Upper lobe of right lung (tissue), 1 donor: ENCODE measurements around the gene INMT. TPM values are rescaled to one million over a fixed set of nuclear protein-coding genes. Genes with fewer than 3 reads are reported as not detected.

Experiments used
- ATAC-seq: fragments of 200-7000 bp; cut with Tn5 transposase; one replicate; pipeline ENCODE4 v1.9.1; 2020; ENCODE audit warnings: mild to moderate bottlenecking, moderate library complexity
- DNase-seq: peaks from one replicate; pipeline ENCODE4 v3.0.0-alpha.2; 2020
- H3K27ac ChIP-seq: fragments of 200-600 bp; one replicate; pipeline ENCODE4 v1.8.0; 2022
- H3K27me3 ChIP-seq: fragments of 200-600 bp; one replicate; pipeline ENCODE4 v1.8.0; 2022; ENCODE audit warnings: mild to moderate bottlenecking
- H3K36me3 ChIP-seq: fragments of 200-600 bp; one replicate; pipeline ENCODE4 v1.8.0; 2022
- H3K4me1 ChIP-seq: fragments of 200-600 bp; one replicate; pipeline ENCODE4 v1.8.0; 2022
- H3K4me3 ChIP-seq: fragments of 200-600 bp; one replicate; pipeline ENCODE4 v1.8.0; 2022; ENCODE audit warnings: mild to moderate bottlenecking
- H3K9me3 ChIP-seq: fragments of 200-600 bp; one replicate; pipeline ENCODE4 v1.8.0; 2022
- CTCF ChIP-seq: fragments of 200-600 bp; IDR thresholded peaks from one replicate; pipeline ENCODE4 v1.8.0; 2022; ENCODE audit warnings: antibody characterized with exemption
- intact Hi-C: fragments of 100-400 bp; cut with DNase I; formaldehyde crosslinking; loops from one replicate; pipeline ENCODE4 v1.11.0; 2022
- long read RNA-seq: library from polyadenylated mRNA; unstranded; transcript quantifications from one replicate; pipeline ENCODE4 v2.0.0, GENCODE V29; 2021
- total RNA-seq: library from RNA; stranded (reverse); fragmentation: NEBNext Ultra II Directional; extraction: Animal tissue kit (Norgen Biotek cat#: 25700); gene quantifications from one replicate; pipeline ENCODE4 v1.2.1, GENCODE V29; 2021
- donor health status: DM: no; HTN: yes; CAD: no; lungs with severe emphysema.

INMT gene
- 501 TPM for total RNA-seq
- long read RNA-seq, transcript INMT-201 (3 exons, 2,559 nt): major isoform, 51 of 65 reads
- long read RNA-seq, partial matches to known transcripts: 1 of 65 reads
- long read RNA-seq, other reads (novel, unspliced or antisense): 12 of 65 reads

GRCh38 chr7:30751696-30752273 lies at the start of gene INMT:
Gene INMT, plus strand, starts transcription at chr7:30752135. Its CDS starts 16 bp downstream, at chr7:30752151.
- DNase-seq (no peak), ATAC-seq (peak; percentile 36)
- Histone ChIP-seq H3K4me3 (peak within 1 kb of the TSS; percentile 62), H3K27ac (peak within 1 kb of the TSS; percentile 84), H3K27me3 (no peaks in the 10 kb centered on the region), H3K4me1 (peaks cover 19% of the 10 kb centered on the region), H3K36me3 (peaks cover 14% of the 10 kb centered on the region), H3K9me3 (no peaks in the 10 kb centered on the region)
- TF ChIP-seq CTCF: no peak
- intact Hi-C loops: no loop called here

DNA sequence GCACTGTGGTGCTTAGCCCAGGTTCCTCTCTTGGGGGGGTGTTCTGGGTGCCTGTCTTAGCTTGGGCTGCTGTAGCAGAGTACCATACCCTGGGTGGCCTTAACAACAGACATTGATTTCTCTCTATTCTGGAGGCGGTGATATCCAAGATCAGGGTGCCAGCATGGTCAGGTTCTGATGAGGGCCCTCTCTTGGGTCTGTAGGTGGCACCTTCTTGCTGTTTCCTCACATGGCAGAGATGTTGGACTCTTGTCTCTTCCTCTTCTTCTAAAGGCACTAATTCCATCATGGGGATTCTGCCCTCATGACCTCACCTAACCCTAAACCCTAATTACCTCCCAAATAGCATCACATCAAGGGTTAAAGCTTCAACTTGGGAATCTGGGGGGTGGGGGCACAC lies 49.7 kb upstream of the INMT start:
- Histone ChIP-seq H3K4me1 (peaks cover 3% of the 10 kb centered on the region), H3K9me3 (no peaks in the 10 kb centered on the region), H3K27me3 (no peaks in the 10 kb centered on the region), H3K36me3 (no peaks in the 10 kb centered on the region), H3K27ac (no peak overlapping the region), H3K4me3 (no peak overlapping the region)
- ATAC-seq (no peak), DNase-seq (no peak)
- peak; percentile 18 for TF ChIP-seq CTCF
- intact Hi-C loops: no loop called here

DNA sequence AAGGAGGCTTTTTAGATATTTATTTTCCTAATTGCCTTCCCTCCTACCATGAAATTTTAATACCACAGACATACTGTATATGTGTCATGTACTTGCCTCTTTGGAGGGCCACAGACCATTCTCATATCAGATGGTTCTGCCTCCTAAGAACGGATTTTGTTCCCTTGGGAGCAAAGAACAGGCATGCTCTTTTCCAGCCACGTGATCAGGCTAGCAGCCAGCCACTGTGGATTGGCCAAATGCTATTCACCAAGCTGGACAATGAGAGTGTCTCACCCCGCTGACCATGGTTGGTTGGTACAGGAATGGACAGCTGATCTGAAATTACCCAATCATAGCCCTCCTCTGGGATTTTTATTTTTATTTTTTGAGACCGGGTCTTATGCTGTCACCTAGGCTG lies 48.2 kb upstream of the INMT start:
- no peak for DNase-seq
- no peaks in the 10 kb centered on the region for H3K9me3 ChIP-seq
- no peaks in the 10 kb centered on the region for H3K36me3 ChIP-seq
- no peak for ATAC-seq
- no peak for TF ChIP-seq CTCF
- intact Hi-C loops: no loop called here
- no peaks in the 10 kb centered on the region for H3K4me1 ChIP-seq
- no peak overlapping the region for H3K27ac ChIP-seq
- H3K27me3 ChIP-seq: no peaks in the 10 kb centered on the region
- H3K4me3 ChIP-seq: no peak overlapping the region

DNA sequence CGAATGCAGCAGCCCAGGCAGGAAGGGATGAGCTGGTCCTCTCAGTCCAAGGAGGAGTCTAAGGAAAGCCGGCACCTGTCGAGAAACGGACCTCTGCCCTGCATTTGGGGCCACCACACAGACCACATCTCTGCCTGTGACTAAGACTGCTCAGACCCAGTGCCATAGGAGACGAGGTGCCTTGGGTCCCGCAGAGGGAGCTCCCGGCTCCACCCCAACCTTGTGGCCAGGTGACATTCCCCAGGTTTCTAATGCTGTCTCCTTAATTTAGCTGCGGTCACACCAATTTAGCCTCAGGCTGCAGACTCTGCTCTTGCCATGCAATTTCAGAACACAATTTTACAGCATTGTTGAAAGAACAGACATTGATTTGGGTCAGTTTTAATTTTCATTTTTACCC lies 46.9 kb upstream of the INMT start:
- Histone ChIP-seq H3K36me3 (no peaks in the 10 kb centered on the region), H3K9me3 (no peaks in the 10 kb centered on the region), H3K27ac (no peak overlapping the region), H3K27me3 (no peaks in the 10 kb centered on the region), H3K4me3 (no peak overlapping the region), H3K4me1 (no peaks in the 10 kb centered on the region)
- intact Hi-C loops: no loop called here
- DNase-seq (no peak), ATAC-seq (no peak)
- no peak for TF ChIP-seq CTCF

- no peak for ATAC-seq
These were observed 46.3 kb upstream of the INMT start for GRCh38 chr7:30705596-30705995.

More at GRCh38 chr7:30705596-30705995, 46.3 kb upstream of the INMT start:
- no peak overlapping the region for H3K4me3 ChIP-seq
- intact Hi-C loops: no loop called here
- H3K36me3 ChIP-seq: no peaks in the 10 kb centered on the region
- H3K4me1 ChIP-seq: no peaks in the 10 kb centered on the region
- TF ChIP-seq CTCF: no peak
- H3K27ac ChIP-seq: no peak overlapping the region
- H3K9me3 ChIP-seq: no peaks in the 10 kb centered on the region
- DNase-seq: no peak
- no peaks in the 10 kb centered on the region for H3K27me3 ChIP-seq
